Measurements from ENCODE around the gene PGLYRP4.
"Not testable (repeated sequence)": the region's sequence is repeated elsewhere in the genome, so short reads cannot be mapped to it uniquely, and the experiment has no call there.

Gene PGLYRP4

GRCh38 chr1:153324912-153325311 lies 23.7 kb downstream of the PGLYRP4 start:
- DNase-seq (ENCODE audit: low spot score): no peak
- in situ Hi-C loops (cut with MboI; ENCODE audit: low pct_unique_long_range_greater_than_20kb, low sequenced_read_pairs, unreplicated experiment): no loop called here
- no peak for TF ChIP-seq CTCF (IDR thresholded peaks at IDR 0.05; ENCODE audit: extremely low read depth, insufficient read depth, missing control alignments)

- TF ChIP-seq CTCF (IDR thresholded peaks at IDR 0.05; ENCODE audit: extremely low read depth, insufficient read depth, missing control alignments): no peak
- in situ Hi-C loops (cut with MboI; ENCODE audit: low pct_unique_long_range_greater_than_20kb, low sequenced_read_pairs, unreplicated experiment): no loop called here
- no peak for DNase-seq (ENCODE audit: low spot score)
Measured at GRCh38 chr1:153322568-153322967, 26.1 kb downstream of the PGLYRP4 start.

- DNase-seq (ENCODE audit: low spot score); in situ Hi-C loops (cut with MboI; ENCODE audit: low pct_unique_long_range_greater_than_20kb, low sequenced_read_pairs, unreplicated experiment): not testable (repeated sequence)
Measured at GRCh38 chr1:153318145-153318544, 30.5 kb downstream of the PGLYRP4 start.

- in situ Hi-C loops (cut with MboI; ENCODE audit: low pct_unique_long_range_greater_than_20kb, low sequenced_read_pairs, unreplicated experiment); DNase-seq (ENCODE audit: low spot score): not testable (repeated sequence)
Measured at GRCh38 chr1:153316013-153316412, 32.6 kb downstream of the PGLYRP4 start.

GRCh38 chr1:153314388-153314787 lies 34.3 kb downstream of the PGLYRP4 start:
- DNase-seq (ENCODE audit: low spot score); in situ Hi-C loops (cut with MboI; ENCODE audit: low pct_unique_long_range_greater_than_20kb, low sequenced_read_pairs, unreplicated experiment): not testable (repeated sequence)

GRCh38 chr1:153313288-153313687 lies 35.4 kb downstream of the PGLYRP4 start:
- no peak for TF ChIP-seq CTCF (IDR thresholded peaks at IDR 0.05; ENCODE audit: extremely low read depth, insufficient read depth, missing control alignments)
- DNase-seq (ENCODE audit: low spot score): no peak
- in situ Hi-C loops (cut with MboI; ENCODE audit: low pct_unique_long_range_greater_than_20kb, low sequenced_read_pairs, unreplicated experiment): no loop called here

GRCh38 chr1:153312570-153313186 lies 36.0 kb downstream of the PGLYRP4 start, which contains the start of gene PGLYRP3:
Gene PGLYRP3, minus strand, starts transcription at chr1:153312952. Its CDS starts 2,287 bp downstream, at chr1:153310665.
- in situ Hi-C loops (cut with MboI; ENCODE audit: low pct_unique_long_range_greater_than_20kb, low sequenced_read_pairs, unreplicated experiment): no loop called here

GRCh38 chr1:153310526-153310925 lies 38.1 kb downstream of the PGLYRP4 start:
- DNase-seq (ENCODE audit: low spot score): no peak
- no peak for TF ChIP-seq CTCF (IDR thresholded peaks at IDR 0.05; ENCODE audit: extremely low read depth, insufficient read depth, missing control alignments)
- in situ Hi-C loops (cut with MboI; ENCODE audit: low pct_unique_long_range_greater_than_20kb, low sequenced_read_pairs, unreplicated experiment): no loop called here

More at GRCh38 chr1:153312570-153313186, 36.0 kb downstream of the PGLYRP4 start, which contains the start of gene PGLYRP3:
- no peak for TF ChIP-seq CTCF (IDR thresholded peaks at IDR 0.05; ENCODE audit: extremely low read depth, insufficient read depth, missing control alignments)
- DNase-seq (ENCODE audit: low spot score): no peak

Data from GM13977 (cell line).